Adrenal gland (tissue), 5 donors: ENCODE results near the gene SH3BP4.

Source experiments
- CTCF ChIP-seq, 6 experiments: fragments of 450-650 bp in 4 of 6; fragments of 200-600 bp in 2 of 6; sonication (generic) in 1 of 6; IDR thresholded peaks; 1 replicate in 5 of 6; 2 replicates in 1 of 6; pipeline versions ENCODE4 v1.5.1 to v1.8.0; 2016 to 2021; ENCODE audit warnings: antibody characterized with exemption in 6 of 6, mild to moderate bottlenecking in 2 of 6, moderate library complexity in 1 of 6
- POLR2A ChIP-seq, 2 donors: fragments of 450-650 bp; IDR thresholded peaks; one replicate each; pipeline ENCODE4 v1.6.1; 2017; ENCODE audit warnings: antibody characterized with exemption in 2 of 2, mild to moderate bottlenecking in 2 of 2, moderate library complexity in 1 of 2
- donor health status: DM: no; HTN: no; CAD: no.

GRCh38 chr2:235052514-235053354, 100.9 kb downstream of the SH3BP4 start:
- TF ChIP-seq CTCF (IDR thresholded peaks at IDR 0.05) (no peak), POLR2A (IDR thresholded peaks at IDR 0.05) (no peak)
